Measurements from ENCODE around the gene RASSF5. TPM values are rescaled to one million over a fixed set of nuclear protein-coding genes. Genes with fewer than 3 reads are reported as not detected.

RASSF5 gene
- total and polyA plus RNA-seq, 10 of the 15 experiments (the other 5 are each of a cell fraction or from before 2014, with no cell fraction given), result 14.0 to 89.6 (median 68.9) TPM

DNA sequence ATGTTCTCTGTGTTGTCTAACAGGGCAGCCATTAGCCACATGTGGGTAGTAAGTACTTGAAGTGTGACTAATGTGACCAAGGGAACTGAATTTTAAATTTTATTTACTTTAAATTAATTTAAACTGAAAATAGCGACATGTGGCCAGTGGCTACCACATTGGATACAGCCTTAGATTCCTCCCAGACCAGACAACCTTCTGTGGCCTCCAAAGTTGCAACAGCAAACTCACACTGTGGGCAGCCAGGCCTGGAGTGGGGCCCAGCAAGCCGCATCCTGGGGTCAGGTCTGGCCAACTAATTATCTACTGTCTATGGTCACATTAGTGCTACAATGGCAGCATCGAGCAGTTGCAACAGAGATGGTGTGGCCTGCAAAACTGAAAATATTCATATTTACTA, 93.2 kb downstream of the RASSF5 start:
- RAD21 ChIA-PET (ENCODE audit: unreplicated experiment), result no interaction called here
- peaks cover 10 to 35% of the 10 kb centered on the region in 2 experiments for H3K36me3 ChIP-seq (ENCODE audit: control insufficient read depth in 2 of 2, insufficient read depth in 2 of 2, low read length in 1 of 2)
- H3K4me2 ChIP-seq (ENCODE audit: control insufficient read depth, insufficient read depth), result no peak overlapping the region
- WGBS (ENCODE audit: insufficient coverage, insufficient replicate concordance, low lambda C conversion rate, missing lambda C conversion rate), result 100% methylated on average over 3 of the region's 3 CpGs
- intact Hi-C loops (cut with micrococcal nuclease; ENCODE audit: unreplicated experiment) (loop anchor here (10.0 kb wide), 1 partner anchor 204 kb away; no protein-coding TSS in a partner anchor), in situ Hi-C loops (cut with MboI) (no loop called here)
- no peaks in the 10 kb centered on the region for H3K4me1 ChIP-seq (ENCODE audit: control insufficient read depth, insufficient read depth, low read length)
- H2AFZ ChIP-seq (ENCODE audit: control insufficient read depth, low read depth, low read length), result no peak overlapping the region
- no peaks in the 10 kb centered on the region; the same call in 1 of the 2 replicates for H3K79me2 ChIP-seq (ENCODE audit: control insufficient read depth, insufficient read depth, low read length)
- SMC1A ChIA-PET (ENCODE audit: uncharacterized antibody, unreplicated experiment), result interaction anchor here (1.2 to 2.1 kb wide), 3 partner anchors 17 to 55 kb away, joined by 4 to 5 read pairs (median 4); no protein-coding TSS in a partner anchor
- H3K27me3 ChIP-seq (replicated peaks in 1 of 2; ENCODE audit: control insufficient read depth in 2 of 2, insufficient read depth in 2 of 2, low read length in 1 of 2), result no peaks in the 10 kb centered on the region
- H3K9ac ChIP-seq (ENCODE audit: control insufficient read depth, insufficient read depth, low read length), result no peak overlapping the region
- H3K4me3 ChIP-seq, result no peak overlapping the region
- CTCF ChIA-PET, result interaction anchor here (0.9 to 1.4 kb wide), 4 partner anchors 9 to 55 kb away, joined by 3 to 6 read pairs (median 4); partner anchors contain the start of gene EIF2D
- no TSS peak for BruUV-seq (replicated peaks)
- FAIRE-seq, result no peak
- no peak for ATAC-seq
- no peaks in the 10 kb centered on the region for H3K9me3 ChIP-seq (replicated peaks; ENCODE audit: control insufficient read depth, insufficient read depth, low read length)
- no peak overlapping the region for H3K27ac ChIP-seq (ENCODE audit: control insufficient read depth, insufficient read depth)
- DNase-seq (ENCODE audit: low read depth, low spot score), result no peak
- POLR2A ChIA-PET, result no interaction called here
- H4K20me1 ChIP-seq (ENCODE audit: control insufficient read depth, insufficient read depth), result no peaks in the 10 kb centered on the region
- TF ChIP-seq YY1 (IDR thresholded peaks at IDR 0.05; ENCODE audit: low read depth, low read length) (no peak), FOS (IDR thresholded peaks at IDR 0.05; ENCODE audit: borderline replicate concordance, extremely low read depth, insufficient read length) (no peak), ZNF384 (IDR thresholded peaks at IDR 0.05; ENCODE audit: borderline replicate concordance, low read depth, low read length) (no peak), DPF2 (IDR thresholded peaks at IDR 0.05) (no peak), KDM1A (IDR thresholded peaks at IDR 0.05; ENCODE audit: borderline replicate concordance) (no peak), JUND (IDR thresholded peaks at IDR 0.05; ENCODE audit: low read depth, low read length) (no peak), EP300 (IDR thresholded peaks at IDR 0.05; ENCODE audit: borderline replicate concordance in 1 of 2, control insufficient read depth in 1 of 2, low read depth in 2 of 2, low read length in 2 of 2) (no peak), ZBED1 (IDR thresholded peaks at IDR 0.05; ENCODE audit: borderline replicate concordance) (no peak), NR2C2 (IDR thresholded peaks at IDR 0.05; ENCODE audit: borderline replicate concordance, control insufficient read depth, insufficient read length, low read depth) (no peak), EED (IDR thresholded peaks at IDR 0.05; ENCODE audit: low read depth) (no peak), ZSCAN29 (IDR thresholded peaks at IDR 0.05) (no peak), MYB (IDR thresholded peaks at IDR 0.05; ENCODE audit: borderline replicate concordance, low read depth, low read length) (no peak)
- TF ChIP-seq, protein P1, sequence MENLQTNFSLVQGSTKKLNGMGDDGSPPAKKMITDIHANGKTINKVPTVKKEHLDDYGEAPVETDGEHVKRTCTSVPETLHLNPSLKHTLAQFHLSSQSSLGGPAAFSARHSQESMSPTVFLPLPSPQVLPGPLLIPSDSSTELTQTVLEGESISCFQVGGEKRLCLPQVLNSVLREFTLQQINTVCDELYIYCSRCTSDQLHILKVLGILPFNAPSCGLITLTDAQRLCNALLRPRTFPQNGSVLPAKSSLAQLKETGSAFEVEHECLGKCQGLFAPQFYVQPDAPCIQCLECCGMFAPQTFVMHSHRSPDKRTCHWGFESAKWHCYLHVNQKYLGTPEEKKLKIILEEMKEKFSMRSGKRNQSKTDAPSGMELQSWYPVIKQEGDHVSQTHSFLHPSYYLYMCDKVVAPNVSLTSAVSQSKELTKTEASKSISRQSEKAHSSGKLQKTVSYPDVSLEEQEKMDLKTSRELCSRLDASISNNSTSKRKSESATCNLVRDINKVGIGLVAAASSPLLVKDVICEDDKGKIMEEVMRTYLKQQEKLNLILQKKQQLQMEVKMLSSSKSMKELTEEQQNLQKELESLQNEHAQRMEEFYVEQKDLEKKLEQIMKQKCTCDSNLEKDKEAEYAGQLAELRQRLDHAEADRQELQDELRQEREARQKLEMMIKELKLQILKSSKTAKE (IDR thresholded peaks at IDR 0.05; ENCODE audit: low read depth, poor library complexity, severe bottlenecking), result no peak
- TF ChIP-seq, protein P2, sequence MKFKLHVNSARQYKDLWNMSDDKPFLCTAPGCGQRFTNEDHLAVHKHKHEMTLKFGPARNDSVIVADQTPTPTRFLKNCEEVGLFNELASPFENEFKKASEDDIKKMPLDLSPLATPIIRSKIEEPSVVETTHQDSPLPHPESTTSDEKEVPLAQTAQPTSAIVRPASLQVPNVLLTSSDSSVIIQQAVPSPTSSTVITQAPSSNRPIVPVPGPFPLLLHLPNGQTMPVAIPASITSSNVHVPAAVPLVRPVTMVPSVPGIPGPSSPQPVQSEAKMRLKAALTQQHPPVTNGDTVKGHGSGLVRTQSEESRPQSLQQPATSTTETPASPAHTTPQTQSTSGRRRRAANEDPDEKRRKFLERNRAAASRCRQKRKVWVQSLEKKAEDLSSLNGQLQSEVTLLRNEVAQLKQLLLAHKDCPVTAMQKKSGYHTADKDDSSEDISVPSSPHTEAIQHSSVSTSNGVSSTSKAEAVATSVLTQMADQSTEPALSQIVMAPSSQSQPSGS (IDR thresholded peaks at IDR 0.05; ENCODE audit: low read length), result no peak
- TF ChIP-seq, protein P3, sequence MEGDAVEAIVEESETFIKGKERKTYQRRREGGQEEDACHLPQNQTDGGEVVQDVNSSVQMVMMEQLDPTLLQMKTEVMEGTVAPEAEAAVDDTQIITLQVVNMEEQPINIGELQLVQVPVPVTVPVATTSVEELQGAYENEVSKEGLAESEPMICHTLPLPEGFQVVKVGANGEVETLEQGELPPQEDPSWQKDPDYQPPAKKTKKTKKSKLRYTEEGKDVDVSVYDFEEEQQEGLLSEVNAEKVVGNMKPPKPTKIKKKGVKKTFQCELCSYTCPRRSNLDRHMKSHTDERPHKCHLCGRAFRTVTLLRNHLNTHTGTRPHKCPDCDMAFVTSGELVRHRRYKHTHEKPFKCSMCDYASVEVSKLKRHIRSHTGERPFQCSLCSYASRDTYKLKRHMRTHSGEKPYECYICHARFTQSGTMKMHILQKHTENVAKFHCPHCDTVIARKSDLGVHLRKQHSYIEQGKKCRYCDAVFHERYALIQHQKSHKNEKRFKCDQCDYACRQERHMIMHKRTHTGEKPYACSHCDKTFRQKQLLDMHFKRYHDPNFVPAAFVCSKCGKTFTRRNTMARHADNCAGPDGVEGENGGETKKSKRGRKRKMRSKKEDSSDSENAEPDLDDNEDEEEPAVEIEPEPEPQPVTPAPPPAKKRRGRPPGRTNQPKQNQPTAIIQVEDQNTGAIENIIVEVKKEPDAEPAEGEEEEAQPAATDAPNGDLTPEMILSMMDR (IDR thresholded peaks at IDR 0.05 in 2 of 3, conservative IDR thresholded peaks at IDR 0.05 in 1 of 3; ENCODE audit: control insufficient read depth in 2 of 3, extremely low read depth in 1 of 3, insufficient read depth in 1 of 3, low read depth in 3 of 3, low read length in 3 of 3), result no peak
- TF ChIP-seq, protein P4, sequence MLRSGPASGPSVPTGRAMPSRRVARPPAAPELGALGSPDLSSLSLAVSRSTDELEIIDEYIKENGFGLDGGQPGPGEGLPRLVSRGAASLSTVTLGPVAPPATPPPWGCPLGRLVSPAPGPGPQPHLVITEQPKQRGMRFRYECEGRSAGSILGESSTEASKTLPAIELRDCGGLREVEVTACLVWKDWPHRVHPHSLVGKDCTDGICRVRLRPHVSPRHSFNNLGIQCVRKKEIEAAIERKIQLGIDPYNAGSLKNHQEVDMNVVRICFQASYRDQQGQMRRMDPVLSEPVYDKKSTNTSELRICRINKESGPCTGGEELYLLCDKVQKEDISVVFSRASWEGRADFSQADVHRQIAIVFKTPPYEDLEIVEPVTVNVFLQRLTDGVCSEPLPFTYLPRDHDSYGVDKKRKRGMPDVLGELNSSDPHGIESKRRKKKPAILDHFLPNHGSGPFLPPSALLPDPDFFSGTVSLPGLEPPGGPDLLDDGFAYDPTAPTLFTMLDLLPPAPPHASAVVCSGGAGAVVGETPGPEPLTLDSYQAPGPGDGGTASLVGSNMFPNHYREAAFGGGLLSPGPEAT (IDR thresholded peaks at IDR 0.05; ENCODE audit: low read depth), result no peak
